Measurements from ENCODE around the gene TMEM221. TPM values are rescaled to one million over a fixed set of nuclear protein-coding genes. Genes with fewer than 3 reads are reported as not detected.
A peak's percentile ranks its signal among the peaks of the same experiment; 100 is the strongest.

TMEM221 gene
- total RNA-seq, 1 experiment from 2014 or later: 0.39 TPM

GRCh38 chr19:17496337-17496997, 48.0 kb upstream of the TMEM221 start:
- no peaks in the 10 kb centered on the region for H3K4me1 ChIP-seq (ENCODE audit: control insufficient read depth, insufficient read depth, low read length)
- H3K4me3 ChIP-seq (ENCODE audit: low read depth in 2 of 2, low read length in 2 of 2): no peak overlapping the region
- ChIA-PET POLR2A (no interaction called here), CTCF (interaction anchor here (0.5 to 1.0 kb wide), 4 partner anchors 49 to 282 kb away, joined by 3 to 4 read pairs (median 3); no protein-coding TSS in a partner anchor)
- TF ChIP-seq, protein P1, sequence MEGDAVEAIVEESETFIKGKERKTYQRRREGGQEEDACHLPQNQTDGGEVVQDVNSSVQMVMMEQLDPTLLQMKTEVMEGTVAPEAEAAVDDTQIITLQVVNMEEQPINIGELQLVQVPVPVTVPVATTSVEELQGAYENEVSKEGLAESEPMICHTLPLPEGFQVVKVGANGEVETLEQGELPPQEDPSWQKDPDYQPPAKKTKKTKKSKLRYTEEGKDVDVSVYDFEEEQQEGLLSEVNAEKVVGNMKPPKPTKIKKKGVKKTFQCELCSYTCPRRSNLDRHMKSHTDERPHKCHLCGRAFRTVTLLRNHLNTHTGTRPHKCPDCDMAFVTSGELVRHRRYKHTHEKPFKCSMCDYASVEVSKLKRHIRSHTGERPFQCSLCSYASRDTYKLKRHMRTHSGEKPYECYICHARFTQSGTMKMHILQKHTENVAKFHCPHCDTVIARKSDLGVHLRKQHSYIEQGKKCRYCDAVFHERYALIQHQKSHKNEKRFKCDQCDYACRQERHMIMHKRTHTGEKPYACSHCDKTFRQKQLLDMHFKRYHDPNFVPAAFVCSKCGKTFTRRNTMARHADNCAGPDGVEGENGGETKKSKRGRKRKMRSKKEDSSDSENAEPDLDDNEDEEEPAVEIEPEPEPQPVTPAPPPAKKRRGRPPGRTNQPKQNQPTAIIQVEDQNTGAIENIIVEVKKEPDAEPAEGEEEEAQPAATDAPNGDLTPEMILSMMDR (IDR thresholded peaks at IDR 0.05): peak; percentile 95
- no peak for TF ChIP-seq REST (IDR thresholded peaks at IDR 0.05; ENCODE audit: insufficient read depth in 1 of 2, low read depth in 2 of 2, low read length in 1 of 2)
- H3K9me3 ChIP-seq (ENCODE audit: control insufficient read depth, insufficient read depth, low read depth, low read length): no peaks in the 10 kb centered on the region
- in situ Hi-C loops (cut with HindIII; ENCODE audit: low pct_unique_long_range_greater_than_20kb, low sequenced_read_pairs): no loop called here
- DNase-seq (ENCODE audit: low read depth, low spot score): peak; percentile 58
- H3K36me3 ChIP-seq (ENCODE audit: control insufficient read depth, insufficient read depth, low read length): no peaks in the 10 kb centered on the region
- H3K27me3 ChIP-seq (ENCODE audit: control insufficient read depth, insufficient read depth, low read length): no peaks in the 10 kb centered on the region
- intact Hi-C loops (cut with micrococcal nuclease; ENCODE audit: unreplicated experiment): no loop called here
- no peak overlapping the region for H3K27ac ChIP-seq (ENCODE audit: low read length)
- BruUV-seq (replicated peaks): no TSS peak
- ATAC-seq: peak; percentile 88

DNA sequence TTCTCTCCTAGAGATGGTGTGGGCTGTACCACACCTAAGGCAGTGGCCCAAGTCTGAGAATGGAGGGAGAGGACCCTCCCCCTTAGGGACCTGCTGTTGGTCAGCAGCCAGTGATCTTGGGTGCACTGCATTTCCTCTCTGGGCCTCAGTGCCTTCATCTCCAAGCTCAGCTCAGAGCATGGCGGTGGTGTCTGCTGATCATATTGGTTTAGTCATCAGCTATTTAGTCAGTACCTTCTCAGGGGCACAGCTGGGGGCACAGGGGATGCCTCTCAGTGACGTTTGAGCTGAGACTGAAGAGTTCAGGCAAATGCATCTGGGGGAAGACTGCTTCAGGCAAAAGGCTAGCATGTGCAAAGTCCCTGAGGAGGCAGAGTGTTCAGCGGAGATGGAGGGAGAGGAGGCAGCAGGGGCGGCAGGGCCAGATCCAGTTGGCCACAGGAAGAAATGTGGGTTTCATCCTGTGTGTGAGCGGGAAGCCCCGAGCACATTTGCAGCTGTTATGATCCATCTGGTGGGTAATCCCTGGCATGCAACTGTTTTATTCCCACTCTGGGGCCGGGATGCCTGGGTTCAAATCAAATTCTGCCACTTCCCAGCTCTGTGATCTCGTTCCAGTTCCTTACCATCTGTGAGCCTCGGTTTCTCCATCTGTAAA, 47.3 kb upstream of the TMEM221 start:
- no peak overlapping the region for H3K27ac ChIP-seq (ENCODE audit: low read length)
- no peaks in the 10 kb centered on the region for H3K27me3 ChIP-seq (ENCODE audit: control insufficient read depth, insufficient read depth, low read length)
- DNase-seq (ENCODE audit: low read depth, low spot score): no peak
- no TSS peak for BruUV-seq (replicated peaks)
- POLR2A ChIA-PET: no interaction called here
- H3K4me3 ChIP-seq (ENCODE audit: low read depth in 2 of 2, low read length in 2 of 2): no peak overlapping the region
- H3K36me3 ChIP-seq (ENCODE audit: control insufficient read depth, insufficient read depth, low read length): no peaks in the 10 kb centered on the region
- TF ChIP-seq TCF7L2 (IDR thresholded peaks at IDR 0.05; ENCODE audit: low read depth, low read length) (no peak), SIN3A (IDR thresholded peaks at IDR 0.05; ENCODE audit: borderline replicate concordance, insufficient read depth, low read depth, low read length) (no peak), REST (IDR thresholded peaks at IDR 0.05; ENCODE audit: insufficient read depth in 1 of 2, low read depth in 2 of 2, low read length in 1 of 2) (no peak), POLR2AphosphoS5 (IDR thresholded peaks at IDR 0.05; ENCODE audit: low read depth, low read length) (no peak)
- TF ChIP-seq, protein P1 (IDR thresholded peaks at IDR 0.05): no peak
- in situ Hi-C loops (cut with HindIII; ENCODE audit: low pct_unique_long_range_greater_than_20kb, low sequenced_read_pairs): no loop called here
- intact Hi-C loops (cut with micrococcal nuclease; ENCODE audit: unreplicated experiment): no loop called here
- H3K9me3 ChIP-seq (ENCODE audit: control insufficient read depth, insufficient read depth, low read depth, low read length): no peaks in the 10 kb centered on the region
- H3K4me1 ChIP-seq (ENCODE audit: control insufficient read depth, insufficient read depth, low read length): no peaks in the 10 kb centered on the region
- no peak for ATAC-seq
- CTCF ChIA-PET: interaction anchor here (0.5 to 1.0 kb wide), 4 partner anchors 49 to 282 kb away, joined by 3 to 4 read pairs (median 3); no protein-coding TSS in a partner anchor
